Measurements from ENCODE around the gene IL1RAP.

The IL1RAP gene

GRCh38 chr3:190597291-190597690, 83.4 kb downstream of the IL1RAP start:
- H4K5ac ChIP-seq (ENCODE audit: low read length) = no peak overlapping the region
- H3K27ac ChIP-seq (ENCODE audit: low read depth, low read length) = no peak overlapping the region
- WGBS (ENCODE audit: extremely low coverage, insufficient coverage, low lambda C conversion rate) = no CpG with 5 or more reads among the region's 1 CpG

GRCh38 chr3:190601622-190602021, 87.7 kb downstream of the IL1RAP start:
- Histone ChIP-seq H3K4me2 (ENCODE audit: low read length) (no peak overlapping the region), H4K8ac (ENCODE audit: low read depth, low read length) (no peak overlapping the region), H2BK5ac (ENCODE audit: low read length) (no peak overlapping the region), H3K4me3 (ENCODE audit: low read length) (no peak overlapping the region), H3K23ac (ENCODE audit: low read length) (no peak overlapping the region), H3K27ac (ENCODE audit: low read depth, low read length) (no peak overlapping the region), H4K5ac (ENCODE audit: low read length) (no peak overlapping the region), H3K36me3 (ENCODE audit: control insufficient read depth, insufficient read depth, low read length) (no peaks in the 10 kb centered on the region), H2BK15ac (replicated peaks; ENCODE audit: low read depth) (no peak overlapping the region), H3K4me1 (ENCODE audit: control insufficient read depth, low read depth, low read length) (no peaks in the 10 kb centered on the region), H2BK120ac (ENCODE audit: low read depth, low read length) (no peak overlapping the region), H3K4ac (ENCODE audit: low read depth, low read length) (no peak overlapping the region), H3K9ac (ENCODE audit: low read length) (no peak overlapping the region), H3K56ac (ENCODE audit: low read length) (no peak overlapping the region), H3K79me1 (ENCODE audit: low read length) (no peaks in the 10 kb centered on the region), H3K18ac (ENCODE audit: low read length) (no peak overlapping the region), H3K79me2 (ENCODE audit: control insufficient read depth, insufficient read depth, low read length) (no peaks in the 10 kb centered on the region), H2AK5ac (ENCODE audit: low read length) (no peak overlapping the region), H3K27me3 (ENCODE audit: insufficient read depth, low read length, poor library complexity) (no peaks in the 10 kb centered on the region)
- no peak for DNase-seq
- no CpG with 5 or more reads among the region's 5 CpGs for WGBS (ENCODE audit: extremely low coverage, insufficient coverage, low lambda C conversion rate)

More at GRCh38 chr3:190597291-190597690, 83.4 kb downstream of the IL1RAP start:
- Histone ChIP-seq H4K8ac (ENCODE audit: low read depth, low read length) (no peak overlapping the region), H3K4ac (ENCODE audit: low read depth, low read length) (no peak overlapping the region), H3K56ac (ENCODE audit: low read length) (no peak overlapping the region), H3K23ac (ENCODE audit: low read length) (no peak overlapping the region), H3K79me2 (ENCODE audit: control insufficient read depth, insufficient read depth, low read length) (no peaks in the 10 kb centered on the region), H3K4me3 (ENCODE audit: low read length) (no peak overlapping the region), H3K36me3 (ENCODE audit: control insufficient read depth, insufficient read depth, low read length) (no peaks in the 10 kb centered on the region), H3K79me1 (ENCODE audit: low read length) (no peaks in the 10 kb centered on the region), H2AK5ac (ENCODE audit: low read length) (no peak overlapping the region), H3K27me3 (ENCODE audit: insufficient read depth, low read length, poor library complexity) (no peaks in the 10 kb centered on the region), H2BK120ac (ENCODE audit: low read depth, low read length) (no peak overlapping the region), H3K18ac (ENCODE audit: low read length) (no peak overlapping the region), H3K4me2 (ENCODE audit: low read length) (no peak overlapping the region), H3K4me1 (ENCODE audit: control insufficient read depth, low read depth, low read length) (no peaks in the 10 kb centered on the region), H3K9ac (ENCODE audit: low read length) (no peak overlapping the region), H2BK15ac (replicated peaks; ENCODE audit: low read depth) (no peak overlapping the region), H2BK5ac (ENCODE audit: low read length) (no peak overlapping the region)
- DNase-seq = peak; percentile 12

- no CpG with 5 or more reads among the region's 4 CpGs for WGBS (ENCODE audit: extremely low coverage, insufficient coverage, low lambda C conversion rate)
- Histone ChIP-seq H3K56ac (ENCODE audit: low read length) (no peak overlapping the region), H3K4ac (ENCODE audit: low read depth, low read length) (no peak overlapping the region), H4K8ac (ENCODE audit: low read depth, low read length) (no peak overlapping the region), H3K27me3 (ENCODE audit: insufficient read depth, low read length, poor library complexity) (no peaks in the 10 kb centered on the region), H3K23ac (ENCODE audit: low read length) (no peak overlapping the region), H3K79me1 (ENCODE audit: low read length) (no peaks in the 10 kb centered on the region), H2BK5ac (ENCODE audit: low read length) (no peak overlapping the region), H3K18ac (ENCODE audit: low read length) (no peak overlapping the region), H2BK15ac (replicated peaks; ENCODE audit: low read depth) (no peak overlapping the region), H3K4me3 (ENCODE audit: low read length) (no peak overlapping the region), H3K9ac (ENCODE audit: low read length) (no peak overlapping the region), H3K36me3 (ENCODE audit: control insufficient read depth, insufficient read depth, low read length) (no peaks in the 10 kb centered on the region), H2AK5ac (ENCODE audit: low read length) (no peak overlapping the region), H3K4me1 (ENCODE audit: control insufficient read depth, low read depth, low read length) (no peaks in the 10 kb centered on the region), H4K5ac (ENCODE audit: low read length) (no peak overlapping the region), H3K27ac (ENCODE audit: low read depth, low read length) (no peak overlapping the region), H2BK120ac (ENCODE audit: low read depth, low read length) (no peak overlapping the region), H3K79me2 (ENCODE audit: control insufficient read depth, insufficient read depth, low read length) (no peaks in the 10 kb centered on the region), H3K4me2 (ENCODE audit: low read length) (no peak overlapping the region)
- no peak for DNase-seq
Measured at GRCh38 chr3:190605385-190605784, 91.5 kb downstream of the IL1RAP start.

GRCh38 chr3:190606596-190606995, 92.7 kb downstream of the IL1RAP start:
- no peak overlapping the region for H3K4ac ChIP-seq (ENCODE audit: low read depth, low read length)
- H4K8ac ChIP-seq (ENCODE audit: low read depth, low read length) = no peak overlapping the region
- no peaks in the 10 kb centered on the region for H3K4me1 ChIP-seq (ENCODE audit: control insufficient read depth, low read depth, low read length)
- no peak overlapping the region for H3K27ac ChIP-seq (ENCODE audit: low read depth, low read length)
- H4K5ac ChIP-seq (ENCODE audit: low read length) = no peak overlapping the region
- H3K23ac ChIP-seq (ENCODE audit: low read length) = no peak overlapping the region
- no peak overlapping the region for H2BK120ac ChIP-seq (ENCODE audit: low read depth, low read length)
- no peak overlapping the region for H3K4me2 ChIP-seq (ENCODE audit: low read length)
- no peaks in the 10 kb centered on the region for H3K79me2 ChIP-seq (ENCODE audit: control insufficient read depth, insufficient read depth, low read length)
- H3K18ac ChIP-seq (ENCODE audit: low read length) = no peak overlapping the region
- H2BK15ac ChIP-seq (replicated peaks; ENCODE audit: low read depth) = no peak overlapping the region
- H2AK5ac ChIP-seq (ENCODE audit: low read length) = no peak overlapping the region
- H3K36me3 ChIP-seq (ENCODE audit: control insufficient read depth, insufficient read depth, low read length) = no peaks in the 10 kb centered on the region
- H3K79me1 ChIP-seq (ENCODE audit: low read length) = no peaks in the 10 kb centered on the region
- H3K4me3 ChIP-seq (ENCODE audit: low read length) = no peak overlapping the region
- DNase-seq = no peak
- WGBS (ENCODE audit: extremely low coverage, insufficient coverage, low lambda C conversion rate) = no CpG with 5 or more reads among the region's 3 CpGs
- H2BK5ac ChIP-seq (ENCODE audit: low read length) = no peak overlapping the region
- no peak overlapping the region for H3K9ac ChIP-seq (ENCODE audit: low read length)
- H3K27me3 ChIP-seq (ENCODE audit: insufficient read depth, low read length, poor library complexity) = no peaks in the 10 kb centered on the region
- H3K56ac ChIP-seq (ENCODE audit: low read length) = no peak overlapping the region

GRCh38 chr3:190607021-190607420, 93.1 kb downstream of the IL1RAP start:
- Histone ChIP-seq H4K8ac (ENCODE audit: low read depth, low read length) (no peak overlapping the region), H3K4me2 (ENCODE audit: low read length) (no peak overlapping the region), H3K9ac (ENCODE audit: low read length) (no peak overlapping the region), H3K36me3 (ENCODE audit: control insufficient read depth, insufficient read depth, low read length) (no peaks in the 10 kb centered on the region), H3K27ac (ENCODE audit: low read depth, low read length) (no peak overlapping the region), H3K79me2 (ENCODE audit: control insufficient read depth, insufficient read depth, low read length) (no peaks in the 10 kb centered on the region), H2BK15ac (replicated peaks; ENCODE audit: low read depth) (no peak overlapping the region), H3K18ac (ENCODE audit: low read length) (no peak overlapping the region), H3K4me1 (ENCODE audit: control insufficient read depth, low read depth, low read length) (no peaks in the 10 kb centered on the region), H3K4me3 (ENCODE audit: low read length) (no peak overlapping the region), H3K23ac (ENCODE audit: low read length) (no peak overlapping the region), H3K79me1 (ENCODE audit: low read length) (no peaks in the 10 kb centered on the region), H4K5ac (ENCODE audit: low read length) (no peak overlapping the region), H3K56ac (ENCODE audit: low read length) (no peak overlapping the region), H2BK5ac (ENCODE audit: low read length) (no peak overlapping the region), H3K27me3 (ENCODE audit: insufficient read depth, low read length, poor library complexity) (no peaks in the 10 kb centered on the region), H2AK5ac (ENCODE audit: low read length) (no peak overlapping the region), H3K4ac (ENCODE audit: low read depth, low read length) (no peak overlapping the region), H2BK120ac (ENCODE audit: low read depth, low read length) (no peak overlapping the region)
- no peak for DNase-seq
- no CpG with 5 or more reads among the region's 2 CpGs for WGBS (ENCODE audit: extremely low coverage, insufficient coverage, low lambda C conversion rate)

GRCh38 chr3:190608850-190609589, 95.1 kb downstream of the IL1RAP start:
- Histone ChIP-seq H3K4me1 (ENCODE audit: control insufficient read depth, low read depth, low read length) (no peaks in the 10 kb centered on the region), H4K8ac (ENCODE audit: low read depth, low read length) (no peak overlapping the region), H3K79me2 (ENCODE audit: control insufficient read depth, insufficient read depth, low read length) (no peaks in the 10 kb centered on the region), H2BK120ac (ENCODE audit: low read depth, low read length) (no peak overlapping the region), H4K5ac (ENCODE audit: low read length) (no peak overlapping the region), H3K56ac (ENCODE audit: low read length) (no peak overlapping the region), H3K79me1 (ENCODE audit: low read length) (no peaks in the 10 kb centered on the region), H2BK15ac (replicated peaks; ENCODE audit: low read depth) (no peak overlapping the region), H3K36me3 (ENCODE audit: control insufficient read depth, insufficient read depth, low read length) (no peaks in the 10 kb centered on the region), H3K4me3 (ENCODE audit: low read length) (no peak overlapping the region), H2AK5ac (ENCODE audit: low read length) (no peak overlapping the region), H3K4ac (ENCODE audit: low read depth, low read length) (no peak overlapping the region), H3K23ac (ENCODE audit: low read length) (no peak overlapping the region), H3K18ac (ENCODE audit: low read length) (no peak overlapping the region), H3K27me3 (ENCODE audit: insufficient read depth, low read length, poor library complexity) (no peaks in the 10 kb centered on the region), H2BK5ac (ENCODE audit: low read length) (no peak overlapping the region), H3K4me2 (ENCODE audit: low read length) (no peak overlapping the region), H3K27ac (ENCODE audit: low read depth, low read length) (no peak overlapping the region), H3K9ac (ENCODE audit: low read length) (no peak overlapping the region)
- no CpG with 5 or more reads among the region's 4 CpGs for WGBS (ENCODE audit: extremely low coverage, insufficient coverage, low lambda C conversion rate)
- no peak for DNase-seq

Measured in mesendoderm (in vitro differentiated cells).